PC-3 (cell line): ENCODE results near the gene PELI1.

ENCODE experiments used
- EZH2 ChIP-seq: fragments of 300-600 bp; sonication (generic); IDR thresholded peaks from one replicate; pipeline ENCODE4 v1.6.1; 2017; ENCODE audit warnings: antibody characterized with exemption, mild to moderate bottlenecking, low read length; ENCODE audit not compliant: unreplicated experiment
- EZH2phosphoT487 ChIP-seq: fragments of 300-600 bp; sonication (generic); IDR thresholded peaks from 2 replicates; pipeline ENCODE4 v1.6.1; 2018; ENCODE audit warnings: mild to moderate bottlenecking, antibody characterized with exemption, low read length, borderline replicate concordance
- TF ChIP-seq, protein P1 (sequence below): fragments of 300-600 bp; sonication (generic); conservative IDR thresholded peaks from 2 replicates; pipeline ENCODE4 v1.5.1; 2017; ENCODE audit warnings: antibody characterized with exemption, low read depth, mild to moderate bottlenecking, low read length

GRCh38 chr2:64111426-64111825 lies 32.8 kb downstream of the PELI1 start:
- no peak for TF ChIP-seq EZH2
- TF ChIP-seq, protein P1, sequence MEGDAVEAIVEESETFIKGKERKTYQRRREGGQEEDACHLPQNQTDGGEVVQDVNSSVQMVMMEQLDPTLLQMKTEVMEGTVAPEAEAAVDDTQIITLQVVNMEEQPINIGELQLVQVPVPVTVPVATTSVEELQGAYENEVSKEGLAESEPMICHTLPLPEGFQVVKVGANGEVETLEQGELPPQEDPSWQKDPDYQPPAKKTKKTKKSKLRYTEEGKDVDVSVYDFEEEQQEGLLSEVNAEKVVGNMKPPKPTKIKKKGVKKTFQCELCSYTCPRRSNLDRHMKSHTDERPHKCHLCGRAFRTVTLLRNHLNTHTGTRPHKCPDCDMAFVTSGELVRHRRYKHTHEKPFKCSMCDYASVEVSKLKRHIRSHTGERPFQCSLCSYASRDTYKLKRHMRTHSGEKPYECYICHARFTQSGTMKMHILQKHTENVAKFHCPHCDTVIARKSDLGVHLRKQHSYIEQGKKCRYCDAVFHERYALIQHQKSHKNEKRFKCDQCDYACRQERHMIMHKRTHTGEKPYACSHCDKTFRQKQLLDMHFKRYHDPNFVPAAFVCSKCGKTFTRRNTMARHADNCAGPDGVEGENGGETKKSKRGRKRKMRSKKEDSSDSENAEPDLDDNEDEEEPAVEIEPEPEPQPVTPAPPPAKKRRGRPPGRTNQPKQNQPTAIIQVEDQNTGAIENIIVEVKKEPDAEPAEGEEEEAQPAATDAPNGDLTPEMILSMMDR, result no peak
- no peak for TF ChIP-seq EZH2phosphoT487
